Pancreas (tissue), 10 donors: Measurements from ENCODE around the gene IKBKG. TPM values are rescaled to one million over a fixed set of nuclear protein-coding genes. Genes with fewer than 3 reads are reported as not detected.
A peak's percentile ranks its signal among the peaks of the same experiment; 100 is the strongest.

ENCODE experiments used
- ATAC-seq, 4 donors: fragments of 200-7000 bp; cut with Tn5 transposase; one replicate each; pipeline versions ENCODE4 v1.8.0 to v1.9.1; 2020; ENCODE audit warnings: mild to moderate bottlenecking in 4 of 4, moderate library complexity in 4 of 4
- DNase-seq, 6 donors: peaks; one replicate each; pipeline ENCODE4 v3.0.0-alpha.2; 2020
- FAIRE-seq: peaks from 2 replicates; lab custom pipeline; 2012; peaks lifted over from hg19 to GRCh38; lab: Jason Lieb, UNC
- H3K27ac ChIP-seq, 4 donors: fragments of 200-600 bp; sonication (generic); 1 replicate in 3 of 4; 2 replicates in 1 of 4; pipeline versions ENCODE4 v1.5.0 to v1.8.0; 2020
- H3K27me3 ChIP-seq, 4 donors: fragments of 200-600 bp; one replicate each; pipeline ENCODE4 v1.8.0; 2021
- H3K36me3 ChIP-seq, 3 donors: fragments of 200-600 bp; sonication (generic) in 1 of 3; one replicate each; pipeline versions ENCODE4 v1.5.0 to v1.8.0; 2020 to 2021
- H3K4me1 ChIP-seq, 3 donors: fragments of 200-600 bp; one replicate each; pipeline ENCODE4 v1.8.0; 2021
- H3K4me3 ChIP-seq, 4 donors: fragments of 200-600 bp; sonication (generic) in 2 of 4; one replicate each; pipeline versions ENCODE4 v1.5.0 to v1.8.0; 2020 to 2021
- H3K9me3 ChIP-seq, 4 donors: fragments of 200-600 bp; one replicate each; pipeline ENCODE4 v1.8.0; 2021
- CTCF ChIP-seq, 4 donors: fragments of 200-600 bp; sonication (generic) in 3 of 4; IDR thresholded peaks; one replicate each; pipeline versions ENCODE4 v1.5.0 to v1.8.0; 2021; ENCODE audit warnings: antibody characterized with exemption in 4 of 4
- WGBS, 2 donors: extraction: QIAGEN DNeasy Blood & Tissue Kit; methylation state at CpG; one replicate each; pipeline ENCODE4 v1.1.7; 2013; 5-methylcytosine and 5-hydroxymethylcytosine counted together
- intact Hi-C, 3 donors: fragments of 100-400 bp; cut with DNase I; formaldehyde crosslinking; loops; one replicate each; pipeline versions ENCODE4 v1.11.1 to v1.14.2; 2022
- polyA plus RNA-seq, 2 donors: library from polyadenylated mRNA; stranded (reverse); fragments of 200-250 nt; gene quantifications; one replicate each; pipeline ENCODE4 v1.2.3, GENCODE V29; 2013
- total RNA-seq, 6 donors: library from RNA; stranded (reverse); fragmentation: NEBNext Ultra II Directional in 4 of 6; extraction: Animal tissue kit (Norgen Biotek cat#: 25700) in 4 of 6; gene quantifications; one replicate each; pipeline versions ENCODE4 v1.2.1 to v1.2.4, GENCODE V29; 2021 to 2023
- donor health status: healthy with polysubstance abuse.
- donor health status: DM: no; HTN: no; CAD: no; lungs with moderate emphysema.
- donor health status: DM: no; HTN: no; CAD: no.
- donor health status: control.
- donor health status: control.
- donor health status: Bipolar disorder and iron deficiency.
- donor health status: DM: yes; HTN: yes; CAD: no.
- donor health status: DM: no; HTN: no; CAD: no.
- donor health status: DM: no; HTN: no; CAD: no.
- donor health status: DM: yes; HTN: yes; CAD: no.

The IKBKG gene
- total and polyA plus RNA-seq, 8 donors, result 6.3 to 29.7 (median 10.2) TPM

GRCh38 chrX:154515966-154516655 is 31.3 kb upstream of the IKBKG start, which contains the start of gene FAM3A:
FAM3A (minus strand) TSS chrX:154516232; CDS start chrX:154515772, 460 bp downstream.
- peak within 1 kb of the TSS; percentile 78 to 88 (median 82) for H3K27ac ChIP-seq
- H3K27me3 ChIP-seq, result no peaks in the 10 kb centered on the region
- peak within 1 kb of the TSS; percentile 44 to 67 (median 59) for H3K4me3 ChIP-seq
- no peak for TF ChIP-seq CTCF (IDR thresholded peaks at IDR 0.05)
- 0 to 25% methylated on average over 37 to 59 of the region's 59 CpGs for WGBS, 2 donors
- FAIRE-seq (peak; percentile 59), DNase-seq (peak; percentile 91 to 98 (median 94)), ATAC-seq (peak; percentile 87 to 94 (median 92))
- H3K4me1 ChIP-seq, result no peaks in the 10 kb centered on the region
- no peaks in the 10 kb centered on the region for H3K9me3 ChIP-seq
- H3K36me3 ChIP-seq, result no peaks in the 10 kb centered on the region
- intact Hi-C loops, result no loop called here

GRCh38 chrX:154516656-154517100 is 30.7 kb upstream of the IKBKG start:
- FAIRE-seq, result no peak
- no peaks in the 10 kb centered on the region for H3K9me3 ChIP-seq
- 4 to 37% methylated on average over 19 of the region's 19 CpGs for WGBS, 2 donors
- ATAC-seq, result peak; percentile 3 to 12 (median 8)
- H3K27ac ChIP-seq, result peak overlapping the region; percentile 70 to 87 (median 81)
- intact Hi-C loops, result no loop called here
- DNase-seq, result peak in 2 of 6 donors; percentile 28 to 37
- H3K36me3 ChIP-seq, result no peaks in the 10 kb centered on the region
- no peak for TF ChIP-seq CTCF (IDR thresholded peaks at IDR 0.05)
- H3K27me3 ChIP-seq, result no peaks in the 10 kb centered on the region
- H3K4me3 ChIP-seq, result peak overlapping the region in 2 of 4 donors; percentile 22 to 67
- H3K4me1 ChIP-seq, result no peaks in the 10 kb centered on the region

- ATAC-seq (peak in 2 of 4 donors; percentile 7 to 8), FAIRE-seq (no peak), DNase-seq (peak in 3 of 6 donors; percentile 23 to 74 (median 34))
- Histone ChIP-seq H3K36me3 (no peaks in the 10 kb centered on the region), H3K27me3 (no peaks in the 10 kb centered on the region), H3K9me3 (no peaks in the 10 kb centered on the region), H3K4me3 (peak overlapping the region in 2 of 4 donors; percentile 22 to 67), H3K27ac (peak overlapping the region; percentile 70 to 87 (median 81)), H3K4me1 (no peaks in the 10 kb centered on the region)
- TF ChIP-seq CTCF (IDR thresholded peaks at IDR 0.05), result no peak
- 26 to 44% methylated on average over 25 of the region's 25 CpGs for WGBS, 2 donors
- intact Hi-C loops, result no loop called here
These were observed 30.2 kb upstream of the IKBKG start for GRCh38 chrX:154517101-154517781.

- no peak for FAIRE-seq
- Histone ChIP-seq H3K27me3 (no peaks in the 10 kb centered on the region), H3K36me3 (no peaks in the 10 kb centered on the region), H3K4me1 (no peaks in the 10 kb centered on the region), H3K4me3 (no peak overlapping the region), H3K27ac (no peak overlapping the region), H3K9me3 (no peaks in the 10 kb centered on the region)
- WGBS, 2 donors, result 89 to 94% methylated on average over 8 of the region's 8 CpGs
- no peak for ATAC-seq
- intact Hi-C loops, result no loop called here
- DNase-seq, result no peak
- no peak for TF ChIP-seq CTCF (IDR thresholded peaks at IDR 0.05)
These were observed 28.0 kb upstream of the IKBKG start for GRCh38 chrX:154519389-154519788.
